Measurements from ENCODE around the gene GBX2.

The GBX2 gene

GRCh38 chr2:236168110-236169080, at the start of gene GBX2:
Gene GBX2 (minus strand): TSS chr2:236168386. CDS start chr2:236167971, 415 bp downstream.
- no peak for DNase-seq

GRCh38 chr2:236217926-236218325, 49.7 kb upstream of the GBX2 start:
- no peak for DNase-seq

- DNase-seq = no peak
Observed at GRCh38 chr2:236216711-236217110, 48.5 kb upstream of the GBX2 start.

GRCh38 chr2:236215761-236216333, 47.7 kb upstream of the GBX2 start:
- no peak for DNase-seq

GRCh38 chr2:236215196-236215595, 47.0 kb upstream of the GBX2 start:
- DNase-seq = no peak

GRCh38 chr2:236214376-236214995, 46.3 kb upstream of the GBX2 start:
- DNase-seq = no peak

- no peak for DNase-seq
Observed at GRCh38 chr2:236211296-236211695, 43.1 kb upstream of the GBX2 start.

GRCh38 chr2:236210536-236210935, 42.4 kb upstream of the GBX2 start:
- DNase-seq = no peak

- no peak for DNase-seq
Observed at GRCh38 chr2:236209996-236210395, 41.8 kb upstream of the GBX2 start.

GRCh38 chr2:236209535-236209934, 41.3 kb upstream of the GBX2 start:
- DNase-seq = no peak

GRCh38 chr2:236208019-236208926, 40.1 kb upstream of the GBX2 start:
- no peak for DNase-seq

- no peak for DNase-seq
Observed at GRCh38 chr2:236207472-236207871, 39.3 kb upstream of the GBX2 start.

GRCh38 chr2:236205867-236206645, 37.9 kb upstream of the GBX2 start:
- no peak for DNase-seq

- DNase-seq = no peak
Observed at GRCh38 chr2:236204953-236205352, 36.8 kb upstream of the GBX2 start.

- DNase-seq = no peak
Observed at GRCh38 chr2:236200378-236200777, 32.2 kb upstream of the GBX2 start.

- DNase-seq = no peak
Observed at GRCh38 chr2:236196366-236196765, 28.2 kb upstream of the GBX2 start.

- DNase-seq = no peak
Observed at GRCh38 chr2:236195726-236196125, 27.5 kb upstream of the GBX2 start.

- no peak for DNase-seq
Observed at GRCh38 chr2:236194786-236195185, 26.6 kb upstream of the GBX2 start.

- no peak for DNase-seq
Observed at GRCh38 chr2:236193026-236193425, 24.8 kb upstream of the GBX2 start.

- no peak for DNase-seq
Observed at GRCh38 chr2:236190674-236191073, 22.5 kb upstream of the GBX2 start.

- DNase-seq = no peak
Observed at GRCh38 chr2:236184701-236185100, 16.5 kb upstream of the GBX2 start.

Measured in CD4-positive, alpha-beta T cell treated with Interleukin-15 for 1 hour (primary cell).